Mesothelial cell of epicardium (in vitro differentiated cells): ENCODE data around the gene MYO1E. TPM values are rescaled to one million over a fixed set of nuclear protein-coding genes. Genes with fewer than 3 reads are reported as not detected.

Experiments used
- DNase-seq, 2 experiments: peaks; one replicate each; pipeline ENCODE4 v3.0.0; 2021; ENCODE audit warnings: low spot score in 2 of 2; ENCODE audit not compliant: unreplicated experiment in 2 of 2
- H3K27ac Mint-ChIP-seq: 2 replicates; pipeline ENCODE4 v1.8.0; 2021; ENCODE audit warnings: mixed read lengths
- H3K27me3 Mint-ChIP-seq: 2 replicates; pipeline ENCODE4 v1.8.0; 2021; ENCODE audit warnings: low read depth, mixed read lengths
- H3K36me3 Mint-ChIP-seq: 2 replicates; pipeline ENCODE4 v1.8.0; 2021; ENCODE audit warnings: mixed read lengths
- H3K4me1 Mint-ChIP-seq: 2 replicates; pipeline ENCODE4 v1.8.0; 2021; ENCODE audit warnings: mixed read lengths
- H3K4me3 Mint-ChIP-seq: 2 replicates; pipeline ENCODE4 v1.8.0; 2021; ENCODE audit warnings: mild to moderate bottlenecking, moderate library complexity, mixed read lengths
- H3K9me3 Mint-ChIP-seq: 2 replicates; pipeline ENCODE4 v1.8.0; 2021; ENCODE audit warnings: mixed read lengths
- total RNA-seq: library from RNA; stranded (reverse); gene quantifications from 3 replicates; pipeline ENCODE4 v1.2.1, GENCODE V29; 2021
- TF ChIP-seq, protein P1 (sequence below): fragments of 200-600 bp; sonication (generic); IDR thresholded peaks from one replicate; pipeline ENCODE4 v1.5.0; 2021; ENCODE audit warnings: antibody characterized with exemption; ENCODE audit not compliant: unreplicated experiment

Gene MYO1E
- total RNA-seq, 1 donor from 2014 or later, result 54.2 TPM

- no peaks in the 10 kb centered on the region for H3K27me3 Mint-ChIP-seq
- TF ChIP-seq, protein P1, sequence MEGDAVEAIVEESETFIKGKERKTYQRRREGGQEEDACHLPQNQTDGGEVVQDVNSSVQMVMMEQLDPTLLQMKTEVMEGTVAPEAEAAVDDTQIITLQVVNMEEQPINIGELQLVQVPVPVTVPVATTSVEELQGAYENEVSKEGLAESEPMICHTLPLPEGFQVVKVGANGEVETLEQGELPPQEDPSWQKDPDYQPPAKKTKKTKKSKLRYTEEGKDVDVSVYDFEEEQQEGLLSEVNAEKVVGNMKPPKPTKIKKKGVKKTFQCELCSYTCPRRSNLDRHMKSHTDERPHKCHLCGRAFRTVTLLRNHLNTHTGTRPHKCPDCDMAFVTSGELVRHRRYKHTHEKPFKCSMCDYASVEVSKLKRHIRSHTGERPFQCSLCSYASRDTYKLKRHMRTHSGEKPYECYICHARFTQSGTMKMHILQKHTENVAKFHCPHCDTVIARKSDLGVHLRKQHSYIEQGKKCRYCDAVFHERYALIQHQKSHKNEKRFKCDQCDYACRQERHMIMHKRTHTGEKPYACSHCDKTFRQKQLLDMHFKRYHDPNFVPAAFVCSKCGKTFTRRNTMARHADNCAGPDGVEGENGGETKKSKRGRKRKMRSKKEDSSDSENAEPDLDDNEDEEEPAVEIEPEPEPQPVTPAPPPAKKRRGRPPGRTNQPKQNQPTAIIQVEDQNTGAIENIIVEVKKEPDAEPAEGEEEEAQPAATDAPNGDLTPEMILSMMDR, result no peak
- peaks cover 4% of the 10 kb centered on the region for H3K9me3 Mint-ChIP-seq
- no peak for DNase-seq
- no peak overlapping the region for H3K27ac Mint-ChIP-seq
- H3K4me3 Mint-ChIP-seq, result no peak overlapping the region
- peaks cover 15% of the 10 kb centered on the region for H3K36me3 Mint-ChIP-seq
- H3K4me1 Mint-ChIP-seq, result peaks cover 1% of the 10 kb centered on the region
These were observed 143.7 kb downstream of the MYO1E start for GRCh38 chr15:59229015-59229414.

DNA sequence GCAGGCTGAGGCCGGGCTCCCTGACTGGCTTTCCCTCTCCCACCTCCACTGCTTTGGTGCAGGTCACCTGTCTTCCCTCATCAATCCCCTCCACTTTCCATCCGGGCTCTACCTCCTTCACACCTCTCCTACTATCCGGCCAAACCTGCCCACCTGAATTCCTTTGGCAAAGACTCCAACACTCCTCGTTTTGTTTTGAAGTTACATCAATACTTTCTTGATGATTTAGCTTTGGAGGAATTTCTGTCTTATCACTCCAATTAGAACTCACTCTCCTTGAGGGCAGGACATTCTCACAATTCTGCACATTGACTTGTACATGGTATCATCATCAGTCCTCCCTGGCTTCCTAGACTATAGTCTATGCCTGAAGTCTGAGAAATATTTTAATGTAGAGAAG is 145.7 kb downstream of the MYO1E start:
- Mint-ChIP-seq H3K4me1 (peaks cover 5% of the 10 kb centered on the region), H3K4me3 (no peak overlapping the region), H3K36me3 (peaks cover 30% of the 10 kb centered on the region), H3K27me3 (no peaks in the 10 kb centered on the region), H3K27ac (no peak overlapping the region), H3K9me3 (peaks cover 4% of the 10 kb centered on the region)
- DNase-seq, result no peak
- TF ChIP-seq, protein P1, result no peak

DNA sequence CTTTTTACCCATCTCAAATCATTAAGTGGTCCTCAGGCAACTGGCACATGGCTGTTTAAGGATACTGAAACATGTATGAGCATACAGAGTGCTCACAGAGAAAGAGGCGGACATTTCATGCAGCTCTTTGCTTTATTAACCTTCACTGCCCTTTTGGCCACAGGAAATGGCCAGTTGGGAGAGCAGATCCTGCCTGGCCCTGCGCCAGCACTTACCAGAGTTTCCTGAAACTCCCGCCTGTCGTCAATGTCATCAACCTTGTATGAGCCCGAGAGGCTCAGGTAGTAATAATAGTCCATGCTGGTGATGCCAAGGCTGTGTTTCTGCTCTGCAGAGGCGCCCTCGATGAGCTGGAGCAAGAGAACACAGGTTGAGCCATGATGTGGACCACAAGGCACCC is 148.2 kb downstream of the MYO1E start:
- Mint-ChIP-seq H3K27ac (no peak overlapping the region), H3K36me3 (peaks cover 43% of the 10 kb centered on the region), H3K27me3 (no peaks in the 10 kb centered on the region), H3K4me3 (no peak overlapping the region), H3K9me3 (peaks cover 4% of the 10 kb centered on the region), H3K4me1 (peaks cover 5% of the 10 kb centered on the region)
- no peak for DNase-seq
- TF ChIP-seq, protein P1, result no peak

DNA sequence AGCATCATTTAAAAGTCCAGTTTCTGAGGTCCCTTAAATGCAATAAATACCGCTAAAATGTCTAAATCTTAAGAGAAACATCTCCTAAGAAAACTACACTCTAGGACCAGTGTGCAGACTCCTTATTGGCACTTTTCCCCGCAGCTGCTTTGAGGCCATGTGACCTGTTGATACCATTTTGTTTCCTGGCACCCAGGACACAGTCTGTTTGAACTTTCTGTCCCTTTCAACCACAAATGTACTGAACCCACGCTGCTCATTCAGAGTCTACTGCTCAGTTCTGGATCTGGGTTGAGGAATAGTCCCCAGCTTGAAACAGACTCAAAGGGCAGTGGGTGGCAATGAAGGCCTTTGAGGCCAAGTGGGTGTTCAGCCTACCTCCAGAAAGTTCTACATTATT is 148.9 kb downstream of the MYO1E start:
- Mint-ChIP-seq H3K36me3 (peaks cover 43% of the 10 kb centered on the region), H3K4me3 (no peak overlapping the region), H3K27ac (no peak overlapping the region), H3K4me1 (peaks cover 5% of the 10 kb centered on the region), H3K9me3 (peaks cover 4% of the 10 kb centered on the region), H3K27me3 (no peaks in the 10 kb centered on the region)
- TF ChIP-seq, protein P1, result no peak
- DNase-seq, result no peak

- H3K27ac Mint-ChIP-seq, result no peak overlapping the region
- no peak overlapping the region for H3K4me3 Mint-ChIP-seq
- H3K4me1 Mint-ChIP-seq, result peaks cover 5% of the 10 kb centered on the region
- TF ChIP-seq, protein P1, result no peak
- peaks cover 4% of the 10 kb centered on the region for H3K9me3 Mint-ChIP-seq
- no peak for DNase-seq
- peaks cover 45% of the 10 kb centered on the region for H3K36me3 Mint-ChIP-seq
- H3K27me3 Mint-ChIP-seq, result no peaks in the 10 kb centered on the region
These were observed 149.6 kb downstream of the MYO1E start for GRCh38 chr15:59222906-59223550.
